ENCODE results near the gene AP2B1.
A peak's percentile ranks its signal among the peaks of the same experiment; 100 is the strongest.

The AP2B1 gene

GRCh38 chr17:35674552-35674951 lies 87.4 kb downstream of the AP2B1 start:
- H2AFZ ChIP-seq (ENCODE audit: low read depth, low read length) = no peak overlapping the region
- no peak overlapping the region for H3K4me2 ChIP-seq (ENCODE audit: low read length, poor library complexity, severe bottlenecking)
- H2AK5ac ChIP-seq (ENCODE audit: low read length, severe bottlenecking) = no peak overlapping the region
- peaks cover 17% of the 10 kb centered on the region for H3K79me1 ChIP-seq (replicated peaks; ENCODE audit: low read length, poor library complexity, severe bottlenecking)
- peaks cover 14 to 60% of the 10 kb centered on the region in 2 experiments for H3K36me3 ChIP-seq (ENCODE audit: control insufficient read depth in 1 of 2, insufficient read depth in 2 of 2, low read depth in 1 of 2, low read length in 2 of 2)
- no peak overlapping the region for H3K23ac ChIP-seq (ENCODE audit: low read length in 2 of 2)
- no peak overlapping the region for H2BK12ac ChIP-seq (ENCODE audit: low read length in 2 of 2)
- H3K4ac ChIP-seq (ENCODE audit: low read depth in 1 of 2, low read length in 2 of 2) = no peak overlapping the region
- no peak overlapping the region for H3K14ac ChIP-seq (ENCODE audit: low read length in 2 of 2)
- no peak overlapping the region for H3K27ac ChIP-seq (ENCODE audit: low read length, poor library complexity, severe bottlenecking)
- no peak overlapping the region for H2BK5ac ChIP-seq (ENCODE audit: low read depth, low read length, poor library complexity, severe bottlenecking)
- no peaks in the 10 kb centered on the region for H3K4me1 ChIP-seq (ENCODE audit: control insufficient read depth, insufficient read depth, low read depth, low read length)
- no peaks in the 10 kb centered on the region for H3K9me3 ChIP-seq (ENCODE audit: control insufficient read depth, low read length)
- no peaks in the 10 kb centered on the region for H3K27me3 ChIP-seq (ENCODE audit: control insufficient read depth in 1 of 2, insufficient read depth in 1 of 2, low read length in 2 of 2)
- no peak overlapping the region for H4K91ac ChIP-seq (ENCODE audit: low read length)
- H3K4me3 ChIP-seq (ENCODE audit: insufficient read depth in 1 of 2, low read depth in 1 of 2, low read length in 2 of 2) = no peak overlapping the region
- H3K18ac ChIP-seq (ENCODE audit: low read depth in 1 of 2, low read length in 2 of 2) = no peak overlapping the region
- no peak for DNase-seq
- no peak overlapping the region for H4K8ac ChIP-seq (ENCODE audit: low read length)
- WGBS = 96% methylated on average over 3 of the region's 5 CpGs
- no peak overlapping the region for H3K9ac ChIP-seq (ENCODE audit: low read length)
- H2BK120ac ChIP-seq (ENCODE audit: low read depth, low read length) = no peak overlapping the region
- H2BK15ac ChIP-seq (ENCODE audit: low read depth, poor library complexity, severe bottlenecking) = no peak overlapping the region

- Histone ChIP-seq H2BK15ac (ENCODE audit: low read depth, poor library complexity, severe bottlenecking) (no peak overlapping the region), H2AK5ac (ENCODE audit: low read length, severe bottlenecking) (no peak overlapping the region), H3K4me3 (ENCODE audit: insufficient read depth in 1 of 2, low read depth in 1 of 2, low read length in 2 of 2) (no peak overlapping the region), H2BK12ac (ENCODE audit: low read length in 2 of 2) (no peak overlapping the region), H2AFZ (ENCODE audit: low read depth, low read length) (no peak overlapping the region), H3K4me2 (ENCODE audit: low read length, poor library complexity, severe bottlenecking) (no peak overlapping the region), H3K79me1 (replicated peaks; ENCODE audit: low read length, poor library complexity, severe bottlenecking) (peaks cover 14% of the 10 kb centered on the region), H4K8ac (ENCODE audit: low read length) (no peak overlapping the region), H3K23ac (ENCODE audit: low read length in 2 of 2) (no peak overlapping the region), H3K4me1 (ENCODE audit: control insufficient read depth, insufficient read depth, low read depth, low read length) (no peaks in the 10 kb centered on the region), H3K14ac (ENCODE audit: low read length in 2 of 2) (no peak overlapping the region), H3K9ac (ENCODE audit: low read length) (no peak overlapping the region), H2BK5ac (ENCODE audit: low read depth, low read length, poor library complexity, severe bottlenecking) (no peak overlapping the region), H3K4ac (ENCODE audit: low read depth in 1 of 2, low read length in 2 of 2) (no peak overlapping the region), H3K18ac (ENCODE audit: low read depth in 1 of 2, low read length in 2 of 2) (no peak overlapping the region), H3K27me3 (ENCODE audit: control insufficient read depth in 1 of 2, insufficient read depth in 1 of 2, low read length in 2 of 2) (no peaks in the 10 kb centered on the region), H2BK120ac (ENCODE audit: low read depth, low read length) (no peak overlapping the region), H3K36me3 (ENCODE audit: control insufficient read depth in 1 of 2, insufficient read depth in 2 of 2, low read depth in 1 of 2, low read length in 2 of 2) (peaks cover 16 to 53% of the 10 kb centered on the region in 2 experiments), H4K91ac (ENCODE audit: low read length) (no peak overlapping the region), H3K9me3 (ENCODE audit: control insufficient read depth, low read length) (no peaks in the 10 kb centered on the region), H3K27ac (ENCODE audit: low read length, poor library complexity, severe bottlenecking) (no peak overlapping the region)
- WGBS = 95% methylated on average over 1 of the region's 2 CpGs
- DNase-seq = no peak
These were observed 89.3 kb downstream of the AP2B1 start for GRCh38 chr17:35676441-35676840.

DNA sequence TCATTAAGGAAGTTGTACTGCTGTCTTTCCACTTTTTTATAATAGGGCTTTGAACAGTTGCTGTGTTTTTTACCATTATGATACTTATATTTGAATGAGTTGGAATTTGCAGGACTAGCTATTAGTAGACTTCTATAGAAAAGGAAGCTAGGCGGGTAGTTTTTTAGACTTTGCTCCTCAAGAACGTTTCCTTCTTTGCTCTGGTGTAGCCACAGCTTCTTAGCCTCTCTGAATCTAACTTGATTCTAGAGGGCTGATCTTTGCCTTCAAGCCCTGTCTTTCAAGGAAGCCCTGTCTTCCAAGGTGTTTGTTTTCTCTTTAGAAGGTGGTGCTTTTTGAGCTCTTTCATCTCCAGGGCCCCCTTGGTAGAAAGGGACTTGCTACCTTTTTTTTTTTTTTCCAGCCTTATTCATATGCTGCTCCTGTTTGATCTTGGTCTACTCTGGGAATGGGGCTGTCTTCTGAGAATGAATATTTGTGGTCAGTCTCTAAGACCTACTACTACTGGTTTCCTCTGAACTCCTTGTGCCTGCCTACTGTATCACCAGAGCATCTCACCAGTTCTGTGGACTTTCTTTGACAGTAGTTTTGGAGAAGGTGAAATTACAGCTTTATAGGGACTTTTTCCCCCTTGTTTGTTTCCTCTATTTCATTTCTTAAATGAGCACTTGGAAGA lies 92.0 kb downstream of the AP2B1 start:
- H2BK5ac ChIP-seq (ENCODE audit: low read depth, low read length, poor library complexity, severe bottlenecking) = no peak overlapping the region
- WGBS = 95% methylated on average over 2 of the region's 2 CpGs

DNA sequence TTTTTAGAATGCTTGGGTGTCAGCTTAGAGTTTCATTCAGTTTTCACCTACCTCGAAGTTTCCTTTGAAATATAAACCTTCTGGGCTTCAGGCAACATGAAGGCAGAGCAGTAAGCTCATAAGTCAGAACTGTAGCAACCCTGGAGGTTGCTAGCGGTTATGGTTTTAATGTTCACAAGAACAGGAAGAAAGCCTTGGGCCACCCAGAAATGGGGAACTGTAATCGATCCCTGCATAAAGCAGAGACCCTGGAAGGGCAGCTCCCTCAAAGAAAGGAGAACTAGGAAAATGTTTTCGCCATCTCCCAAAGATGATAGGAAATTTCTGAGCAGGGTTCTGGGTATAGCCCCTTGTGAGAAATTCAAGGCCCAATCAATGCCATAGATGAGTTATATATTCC lies 96.5 kb downstream of the AP2B1 start:
- no peak overlapping the region for H2BK12ac ChIP-seq (ENCODE audit: low read length in 2 of 2)
- H3K23ac ChIP-seq (ENCODE audit: low read length in 2 of 2) = no peak overlapping the region
- no peaks in the 10 kb centered on the region for H3K27me3 ChIP-seq (ENCODE audit: control insufficient read depth in 1 of 2, insufficient read depth in 1 of 2, low read length in 2 of 2)
- no peaks in the 10 kb centered on the region for H3K4me1 ChIP-seq (ENCODE audit: control insufficient read depth, insufficient read depth, low read depth, low read length)
- H2BK5ac ChIP-seq (ENCODE audit: low read depth, low read length, poor library complexity, severe bottlenecking) = peak overlapping the region; percentile 12
- peak overlapping the region; percentile 28 for H2AK5ac ChIP-seq (ENCODE audit: low read length, severe bottlenecking)
- no peak overlapping the region for H3K14ac ChIP-seq (ENCODE audit: low read length in 2 of 2)
- 100% methylated on average over 4 of the region's 4 CpGs for WGBS
- peaks cover 24 to 72% of the 10 kb centered on the region in 2 experiments for H3K36me3 ChIP-seq (ENCODE audit: control insufficient read depth in 1 of 2, insufficient read depth in 2 of 2, low read depth in 1 of 2, low read length in 2 of 2)
- no peak overlapping the region for H4K8ac ChIP-seq (ENCODE audit: low read length)
- H3K4me3 ChIP-seq (ENCODE audit: insufficient read depth in 1 of 2, low read depth in 1 of 2, low read length in 2 of 2) = no peak overlapping the region
- H3K9ac ChIP-seq (ENCODE audit: low read length) = no peak overlapping the region
- no peak overlapping the region for H2BK15ac ChIP-seq (ENCODE audit: low read depth, poor library complexity, severe bottlenecking)
- no peak overlapping the region for H2AFZ ChIP-seq (ENCODE audit: low read depth, low read length)
- H3K18ac ChIP-seq (ENCODE audit: low read depth in 1 of 2, low read length in 2 of 2) = no peak overlapping the region
- H2BK120ac ChIP-seq (ENCODE audit: low read depth, low read length) = no peak overlapping the region
- no peak overlapping the region for H3K4me2 ChIP-seq (ENCODE audit: low read length, poor library complexity, severe bottlenecking)
- no peak for DNase-seq
- peaks cover 23% of the 10 kb centered on the region for H3K79me1 ChIP-seq (replicated peaks; ENCODE audit: low read length, poor library complexity, severe bottlenecking)
- peak overlapping the region; percentile 54 for H3K27ac ChIP-seq (ENCODE audit: low read length, poor library complexity, severe bottlenecking)
- no peak overlapping the region for H3K4ac ChIP-seq (ENCODE audit: low read depth in 1 of 2, low read length in 2 of 2)
- no peak overlapping the region for H4K91ac ChIP-seq (ENCODE audit: low read length)
- H3K9me3 ChIP-seq (ENCODE audit: control insufficient read depth, low read length) = no peaks in the 10 kb centered on the region

More for the DNA sequence above, 92.0 kb downstream of the AP2B1 start:
- Histone ChIP-seq H3K4ac (ENCODE audit: low read depth in 1 of 2, low read length in 2 of 2) (no peak overlapping the region), H4K91ac (ENCODE audit: low read length) (no peak overlapping the region), H2BK12ac (ENCODE audit: low read length in 2 of 2) (no peak overlapping the region), H2AFZ (ENCODE audit: low read depth, low read length) (no peak overlapping the region), H3K23ac (ENCODE audit: low read length in 2 of 2) (no peak overlapping the region), H3K79me1 (replicated peaks; ENCODE audit: low read length, poor library complexity, severe bottlenecking) (peaks cover 14% of the 10 kb centered on the region), H3K9ac (ENCODE audit: low read length) (no peak overlapping the region), H3K4me2 (ENCODE audit: low read length, poor library complexity, severe bottlenecking) (no peak overlapping the region), H2AK5ac (ENCODE audit: low read length, severe bottlenecking) (no peak overlapping the region), H3K18ac (ENCODE audit: low read depth in 1 of 2, low read length in 2 of 2) (no peak overlapping the region), H3K36me3 (ENCODE audit: control insufficient read depth in 1 of 2, insufficient read depth in 2 of 2, low read depth in 1 of 2, low read length in 2 of 2) (peaks cover 22 to 54% of the 10 kb centered on the region in 2 experiments), H3K4me1 (ENCODE audit: control insufficient read depth, insufficient read depth, low read depth, low read length) (no peaks in the 10 kb centered on the region), H3K4me3 (ENCODE audit: insufficient read depth in 1 of 2, low read depth in 1 of 2, low read length in 2 of 2) (no peak overlapping the region), H2BK120ac (ENCODE audit: low read depth, low read length) (no peak overlapping the region), H4K8ac (ENCODE audit: low read length) (no peak overlapping the region), H3K14ac (ENCODE audit: low read length in 2 of 2) (no peak overlapping the region), H3K27ac (ENCODE audit: low read length, poor library complexity, severe bottlenecking) (no peak overlapping the region), H2BK15ac (ENCODE audit: low read depth, poor library complexity, severe bottlenecking) (no peak overlapping the region), H3K27me3 (ENCODE audit: control insufficient read depth in 1 of 2, insufficient read depth in 1 of 2, low read length in 2 of 2) (no peaks in the 10 kb centered on the region), H3K9me3 (ENCODE audit: control insufficient read depth, low read length) (no peaks in the 10 kb centered on the region)
- no peak for DNase-seq
